ENCODE measurements around the gene SCAANT1.

Gene SCAANT1

GRCh38 chr3:63872135-63872924, 39.9 kb downstream of the SCAANT1 start:
- Histone ChIP-seq H3K4me3 (ENCODE audit: insufficient read depth, low read length, poor library complexity, severe bottlenecking) (no peak overlapping the region), H3K36me3 (ENCODE audit: low read length) (no peaks in the 10 kb centered on the region), H3K27ac (ENCODE audit: low read depth, low read length) (no peak overlapping the region), H3F3A (ENCODE audit: insufficient read depth) (no peaks in the 10 kb centered on the region), H3K27me3 (ENCODE audit: low read length) (no peaks in the 10 kb centered on the region), H2AFZ (ENCODE audit: low read depth, low read length, severe bottlenecking) (no peak overlapping the region), H3K79me2 (ENCODE audit: insufficient read depth, low read length) (peaks cover 98% of the 10 kb centered on the region), H3K9ac (ENCODE audit: low read length) (no peak overlapping the region), H3K9me2 (replicated peaks; ENCODE audit: insufficient read depth, low read length) (no peaks in the 10 kb centered on the region), H3K4me2 (ENCODE audit: low read depth, low read length, poor library complexity, severe bottlenecking) (no peak overlapping the region), H4K20me1 (ENCODE audit: low read depth, low read length) (peaks cover 30% of the 10 kb centered on the region), H3K9me3 (ENCODE audit: insufficient read depth, low read length) (no peaks in the 10 kb centered on the region)
- no peak for TF ChIP-seq EZH2phosphoT487 (conservative IDR thresholded peaks at IDR 0.05; ENCODE audit: low read length)
- no peak for TF ChIP-seq CTCF (IDR thresholded peaks at IDR 0.05; ENCODE audit: insufficient read depth, low read length, poor library complexity, severe bottlenecking)

DNA sequence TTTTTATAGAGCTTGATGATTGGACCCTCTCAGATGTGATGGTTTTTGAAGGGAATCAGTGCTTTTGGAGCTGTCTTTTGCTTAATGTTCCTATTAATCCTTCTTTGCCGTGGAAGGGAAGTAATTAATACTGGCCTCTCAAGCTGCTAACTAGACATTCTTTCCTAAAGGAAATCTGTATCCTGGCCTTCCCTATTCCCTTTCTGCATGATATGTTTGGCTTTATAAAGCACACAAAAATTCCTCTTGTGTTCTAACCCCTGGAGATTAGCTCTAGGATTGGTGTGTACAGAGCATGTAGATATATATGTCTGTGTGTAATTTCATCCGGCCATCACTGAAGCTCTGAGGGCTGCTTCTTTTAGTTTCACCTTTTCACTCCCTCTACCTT, 41.6 kb downstream of the SCAANT1 start:
- peaks cover 15% of the 10 kb centered on the region; the same call in 1 of the 2 replicates for H4K20me1 ChIP-seq (ENCODE audit: low read depth, low read length)
- no peak for TF ChIP-seq EZH2phosphoT487 (conservative IDR thresholded peaks at IDR 0.05; ENCODE audit: low read length)
- no peak for TF ChIP-seq CTCF (IDR thresholded peaks at IDR 0.05; ENCODE audit: insufficient read depth, low read length, poor library complexity, severe bottlenecking)
- H3K9me2 ChIP-seq (replicated peaks; ENCODE audit: insufficient read depth, low read length), result no peaks in the 10 kb centered on the region
- no peak overlapping the region for H3K4me2 ChIP-seq (ENCODE audit: low read depth, low read length, poor library complexity, severe bottlenecking)
- no peaks in the 10 kb centered on the region for H3K27me3 ChIP-seq (ENCODE audit: low read length)
- H3K27ac ChIP-seq (ENCODE audit: low read depth, low read length), result no peak overlapping the region
- H3K36me3 ChIP-seq (ENCODE audit: low read length), result peaks cover 6% of the 10 kb centered on the region; the same call in 1 of the 2 replicates
- no peak overlapping the region for H3K9ac ChIP-seq (ENCODE audit: low read length)
- no peak overlapping the region for H2AFZ ChIP-seq (ENCODE audit: low read depth, low read length, severe bottlenecking)
- H3K4me3 ChIP-seq (ENCODE audit: insufficient read depth, low read length, poor library complexity, severe bottlenecking), result no peak overlapping the region
- H3F3A ChIP-seq (ENCODE audit: insufficient read depth), result no peaks in the 10 kb centered on the region; the same call in 1 of the 2 replicates
- H3K9me3 ChIP-seq (ENCODE audit: insufficient read depth, low read length), result no peaks in the 10 kb centered on the region
- peaks cover 97% of the 10 kb centered on the region for H3K79me2 ChIP-seq (ENCODE audit: insufficient read depth, low read length)

DNA sequence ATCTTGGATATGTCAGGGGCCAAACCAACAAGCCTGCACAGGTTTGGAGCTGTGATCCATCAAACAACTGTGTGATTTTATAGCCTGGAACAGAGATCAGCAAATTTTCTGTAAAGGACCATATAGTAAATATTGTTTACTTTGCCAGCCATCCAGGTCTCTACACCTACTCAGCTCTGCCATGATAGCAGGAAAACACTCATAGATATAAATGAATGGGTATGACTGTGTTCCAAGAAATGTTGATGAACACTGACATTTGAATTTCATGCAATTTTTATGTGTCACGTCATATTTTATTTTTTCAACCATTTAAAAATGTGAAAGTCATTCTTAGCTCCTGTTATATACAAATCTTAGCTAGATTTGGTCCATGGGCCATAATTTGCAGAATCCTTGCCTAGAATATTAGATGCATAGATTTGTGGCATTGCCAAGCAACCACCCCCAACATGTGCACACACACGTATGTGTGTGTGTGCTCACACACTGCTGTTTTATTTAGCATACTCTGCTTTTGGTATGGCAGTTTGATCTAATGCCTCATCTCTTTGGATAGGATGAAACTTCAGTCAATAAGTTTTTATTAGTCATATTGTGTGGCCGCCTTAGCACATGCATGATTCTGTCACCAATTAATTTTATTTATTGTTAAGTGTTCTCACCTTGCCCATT, 42.1 kb downstream of the SCAANT1 start:
- H3K27ac ChIP-seq (ENCODE audit: low read depth, low read length), result no peak overlapping the region
- H3K36me3 ChIP-seq (ENCODE audit: low read length), result peaks cover 6% of the 10 kb centered on the region; the same call in 1 of the 2 replicates
- H4K20me1 ChIP-seq (ENCODE audit: low read depth, low read length), result peaks cover 14% of the 10 kb centered on the region; the same call in 1 of the 2 replicates
- no peaks in the 10 kb centered on the region for H3K9me3 ChIP-seq (ENCODE audit: insufficient read depth, low read length)
- H3K9ac ChIP-seq (ENCODE audit: low read length), result no peak overlapping the region
- TF ChIP-seq CTCF (IDR thresholded peaks at IDR 0.05; ENCODE audit: insufficient read depth, low read length, poor library complexity, severe bottlenecking) (no peak), EZH2phosphoT487 (conservative IDR thresholded peaks at IDR 0.05; ENCODE audit: low read length) (no peak)
- no peaks in the 10 kb centered on the region for H3K9me2 ChIP-seq (replicated peaks; ENCODE audit: insufficient read depth, low read length)
- no peaks in the 10 kb centered on the region for H3K27me3 ChIP-seq (ENCODE audit: low read length)
- no peak overlapping the region for H3K4me2 ChIP-seq (ENCODE audit: low read depth, low read length, poor library complexity, severe bottlenecking)
- no peak overlapping the region for H2AFZ ChIP-seq (ENCODE audit: low read depth, low read length, severe bottlenecking)
- H3K4me3 ChIP-seq (ENCODE audit: insufficient read depth, low read length, poor library complexity, severe bottlenecking), result no peak overlapping the region
- H3F3A ChIP-seq (ENCODE audit: insufficient read depth), result no peaks in the 10 kb centered on the region; the same call in 1 of the 2 replicates
- peaks cover 96% of the 10 kb centered on the region for H3K79me2 ChIP-seq (ENCODE audit: insufficient read depth, low read length)
